CD4-positive, alpha-beta T cell (primary cell): Measurements from ENCODE around the gene ZNF415. TPM values are rescaled to one million over a fixed set of nuclear protein-coding genes. Genes with fewer than 3 reads are reported as not detected.

ENCODE experiments used
- ATAC-seq: fragments of 200-7000 bp; cut with Tn5 transposase; one replicate; pipeline ENCODE4 v1.10.0; 2022; ENCODE audit warnings: mild to moderate bottlenecking; ENCODE audit not compliant: poor library complexity
- CTCF ChIA-PET: fragments of 350-600 bp; sonication (Branson Sonifier 250); formaldehyde crosslinking; loops from one replicate; lab custom pipeline; 2021; ENCODE audit warnings: antibody characterized with exemption, inconsistent platforms; lab: Charles Lee
- POLR2A ChIA-PET: fragments of 350-600 bp; sonication (Branson Sonifier 250); formaldehyde crosslinking; loops from one replicate; lab custom pipeline; 2021; ENCODE audit warnings: antibody characterized with exemption, inconsistent platforms; lab: Charles Lee
- DNase-seq, 14 experiments: peaks; one replicate each; pipeline ENCODE4 v3.0.0-alpha.2; 2013 to 2020; ENCODE audit warnings: mixed read lengths in 2 of 14
- H3K27ac ChIP-seq, 2 donors: one replicate each; pipeline versions ENCODE4 v1.5.1 to v1.7.0; 2013; ENCODE audit warnings: low read length in 2 of 2, low read depth in 1 of 2, mild to moderate bottlenecking in 1 of 2
- H3K27me3 ChIP-seq, 2 experiments: 1 replicate in 1 of 2; 2 replicates in 1 of 2; pipeline versions ENCODE4 v1.6.1 to v1.7.0; 2013; ENCODE audit warnings: low read length in 2 of 2, control low read depth in 1 of 2, mild to moderate bottlenecking in 1 of 2, moderate library complexity in 1 of 2; ENCODE audit not compliant: insufficient read depth in 2 of 2, control insufficient read depth in 1 of 2
- H3K36me3 ChIP-seq: one replicate; pipeline ENCODE4 v1.6.1; 2013; ENCODE audit warnings: low read length, control low read depth; ENCODE audit not compliant: insufficient read depth
- H3K4me1 ChIP-seq: one replicate; pipeline ENCODE4 v1.6.1; 2013; ENCODE audit warnings: low read length, control low read depth; ENCODE audit not compliant: insufficient read depth
- H3K4me3 ChIP-seq: one replicate; pipeline ENCODE4 v1.5.1; 2013; ENCODE audit warnings: mild to moderate bottlenecking, low read length, moderate library complexity
- H3K9me3 ChIP-seq, 2 experiments: 1 replicate in 1 of 2; 2 replicates in 1 of 2; pipeline versions ENCODE4 v1.6.1 to v1.7.0; 2013; ENCODE audit warnings: low read length in 2 of 2, mild to moderate bottlenecking in 2 of 2, control low read depth in 1 of 2, moderate library complexity in 1 of 2; ENCODE audit not compliant: control insufficient read depth in 1 of 2, insufficient read depth in 1 of 2
- H3K27ac Mint-ChIP-seq: one replicate; pipeline ENCODE4 v1.8.0; 2020; ENCODE audit warnings: mixed read lengths
- H3K27me3 Mint-ChIP-seq: one replicate; pipeline ENCODE4 v1.8.0; 2021; ENCODE audit warnings: mixed read lengths
- H3K36me3 Mint-ChIP-seq: one replicate; pipeline ENCODE4 v1.8.0; 2021; ENCODE audit warnings: low read depth, mixed read lengths
- H3K4me1 Mint-ChIP-seq: one replicate; pipeline ENCODE4 v1.8.0; 2021; ENCODE audit warnings: low read depth, mixed read lengths
- H3K4me3 Mint-ChIP-seq: one replicate; pipeline ENCODE4 v1.8.0; 2020; ENCODE audit warnings: mild to moderate bottlenecking, mixed read lengths
- H3K9me3 Mint-ChIP-seq: one replicate; pipeline ENCODE4 v1.8.0; 2020; ENCODE audit warnings: mixed read lengths
- CTCF ChIP-seq: fragments of 200-600 bp; IDR thresholded peaks from one replicate; pipeline ENCODE4 v1.8.0; 2022; ENCODE audit warnings: antibody characterized with exemption, mild to moderate bottlenecking
- intact Hi-C, 2 experiments: fragments of 100-400 bp; cut with DNase I in 1 of 2; cut with micrococcal nuclease in 1 of 2; formaldehyde crosslinking; loops; one replicate each; pipeline versions ENCODE4 v1.15.1 to v1.9.0; 2023 to 2025; cut with DNase I, micrococcal nuclease
- total RNA-seq, 174 experiments: library from RNA in 2 of 174; stranded (reverse) in 2 of 174; gene quantifications; one replicate each; pipeline ENCODE4 v1.2.3 and lab custom pipeline; 2021 to 2026

The ZNF415 gene
- total RNA-seq, 2 experiments from 2014 or later = 1.2 to 1.7 TPM

DNA sequence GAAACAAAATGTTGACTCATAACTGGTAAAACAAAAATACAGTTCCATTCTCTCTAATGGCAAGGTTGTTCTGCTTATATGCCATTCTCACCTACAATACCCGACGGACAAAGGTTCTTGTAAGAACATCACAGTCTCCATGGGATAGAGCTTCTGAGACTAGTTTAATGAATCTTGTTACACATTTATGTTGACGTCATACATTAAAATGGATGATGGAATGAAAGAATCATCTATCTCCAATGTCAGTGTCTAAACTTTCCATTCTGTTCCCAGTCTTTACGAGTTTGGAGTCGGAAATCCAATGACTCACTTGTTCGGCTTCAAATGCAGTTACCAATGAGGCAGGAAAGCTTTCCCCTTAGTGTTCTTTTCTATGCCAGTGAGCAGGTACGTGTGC lies 47.2 kb downstream of the ZNF415 start:
- peaks cover 73% of the 10 kb centered on the region for H3K36me3 ChIP-seq
- H3K4me3 Mint-ChIP-seq = no peak overlapping the region

GRCh38 chr19:53082929-53083328 lies 49.8 kb downstream of the ZNF415 start:
- ATAC-seq (no peak), DNase-seq (no peak)
- TF ChIP-seq CTCF = no peak
- peaks cover 99% of the 10 kb centered on the region for H3K36me3 Mint-ChIP-seq
- Histone ChIP-seq H3K4me1 (no peaks in the 10 kb centered on the region), H3K9me3 (peaks cover 25 to 57% of the 10 kb centered on the region in 2 experiments), H3K27ac (no peak overlapping the region), H3K4me3 (no peak overlapping the region), H3K27me3 (no peaks in the 10 kb centered on the region), H3K36me3 (peaks cover 57% of the 10 kb centered on the region)
- H3K9me3 Mint-ChIP-seq = peaks cover 11% of the 10 kb centered on the region
- peaks cover 9% of the 10 kb centered on the region for H3K4me1 Mint-ChIP-seq
- no peaks in the 10 kb centered on the region for H3K27me3 Mint-ChIP-seq
- H3K27ac Mint-ChIP-seq = no peak overlapping the region
- POLR2A ChIA-PET = no interaction called here
- CTCF ChIA-PET = no interaction called here
- intact Hi-C loops = no loop called here
- H3K4me3 Mint-ChIP-seq = no peak overlapping the region

More for the DNA sequence above, 47.2 kb downstream of the ZNF415 start:
- peaks cover 99% of the 10 kb centered on the region for H3K36me3 Mint-ChIP-seq
- H3K4me3 ChIP-seq = no peak overlapping the region
- no peak for TF ChIP-seq CTCF
- ATAC-seq (no peak), DNase-seq (no peak)
- no peak overlapping the region for H3K27ac ChIP-seq
- H3K4me1 Mint-ChIP-seq = no peaks in the 10 kb centered on the region
- H3K27me3 ChIP-seq = no peaks in the 10 kb centered on the region
- peaks cover 11 to 34% of the 10 kb centered on the region in 2 experiments for H3K9me3 ChIP-seq
- H3K4me1 ChIP-seq = no peaks in the 10 kb centered on the region
- H3K9me3 Mint-ChIP-seq = peaks cover 2% of the 10 kb centered on the region
- intact Hi-C loops = no loop called here
- H3K27me3 Mint-ChIP-seq = no peaks in the 10 kb centered on the region
- CTCF ChIA-PET = no interaction called here
- H3K27ac Mint-ChIP-seq = no peak overlapping the region
- POLR2A ChIA-PET = interaction anchor here (1.2 kb wide), 1 partner anchor 9 kb away, joined by 3 read pairs; no protein-coding TSS in a partner anchor

GRCh38 chr19:53079313-53079924 lies 53.3 kb downstream of the ZNF415 start:
- no peak overlapping the region for H3K27ac Mint-ChIP-seq
- Histone ChIP-seq H3K4me3 (no peak overlapping the region), H3K9me3 (peaks cover 51 to 87% of the 10 kb centered on the region in 2 experiments), H3K27me3 (no peaks in the 10 kb centered on the region), H3K4me1 (no peaks in the 10 kb centered on the region), H3K36me3 (peaks cover 53% of the 10 kb centered on the region), H3K27ac (no peak overlapping the region)
- peaks cover 100% of the 10 kb centered on the region for H3K36me3 Mint-ChIP-seq
- ChIA-PET POLR2A (no interaction called here), CTCF (no interaction called here)
- no peak for TF ChIP-seq CTCF
- peaks cover 14% of the 10 kb centered on the region for H3K4me1 Mint-ChIP-seq
- H3K4me3 Mint-ChIP-seq = no peak overlapping the region
- ATAC-seq = no peak
- intact Hi-C loops = loop anchor here in 1 of 2 experiments (10.0 kb wide), 1 partner anchor 65 kb away; no protein-coding TSS in a partner anchor
- peaks cover 22% of the 10 kb centered on the region for H3K9me3 Mint-ChIP-seq
- no peak for DNase-seq
- H3K27me3 Mint-ChIP-seq = no peaks in the 10 kb centered on the region
